OCI-LY1 (cell line): ENCODE results near the gene NUP37.
"Not testable (repeated sequence)": the region's sequence is repeated elsewhere in the genome, so short reads cannot be mapped to it uniquely, and the experiment has no call there.

Experiments
- EZH2 ChIP-seq: fragments of 200-600 bp; sonication (generic), shearing (Covaris generic); IDR thresholded peaks from 2 replicates; pipeline ENCODE4 v1.8.0; 2017; ENCODE audit warnings: borderline replicate concordance, mixed run types, mild to moderate bottlenecking, antibody characterized with exemption, low read length, moderate library complexity, mixed read lengths
- TF ChIP-seq, protein P1 (sequence below): fragments of 200-600 bp; sonication (generic), shearing (Covaris generic); IDR thresholded peaks from 2 replicates; pipeline ENCODE4 v1.5.1; 2017; ENCODE audit warnings: mild to moderate bottlenecking, antibody characterized with exemption, low read length, moderate library complexity, mixed read lengths

DNA sequence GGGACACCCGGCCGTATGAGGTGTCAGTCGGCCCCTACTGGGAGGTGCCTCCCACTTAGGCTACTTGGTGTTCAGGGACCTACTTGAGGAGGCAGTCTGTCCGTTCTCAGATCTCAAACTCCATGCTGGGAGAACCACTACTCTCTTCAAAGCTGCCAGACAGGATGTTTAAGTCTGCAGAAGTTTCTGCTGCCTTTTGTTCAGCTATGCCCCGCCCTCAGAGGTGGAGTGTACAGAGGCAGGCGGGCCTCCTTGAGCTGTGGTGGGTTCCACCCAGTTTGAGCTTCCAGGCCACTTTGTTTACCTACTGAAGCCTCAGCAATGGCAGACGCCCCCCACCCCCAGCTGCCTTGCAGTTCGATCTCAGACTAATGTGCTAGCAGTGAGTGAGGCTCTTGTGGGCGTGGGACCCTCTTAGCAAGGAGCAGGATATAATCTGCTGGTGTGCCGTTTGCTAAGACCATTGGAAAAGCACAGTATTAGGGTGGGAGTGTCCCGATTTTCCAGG, 23.0 kb upstream of the NUP37 start:
- TF ChIP-seq, protein P1, sequence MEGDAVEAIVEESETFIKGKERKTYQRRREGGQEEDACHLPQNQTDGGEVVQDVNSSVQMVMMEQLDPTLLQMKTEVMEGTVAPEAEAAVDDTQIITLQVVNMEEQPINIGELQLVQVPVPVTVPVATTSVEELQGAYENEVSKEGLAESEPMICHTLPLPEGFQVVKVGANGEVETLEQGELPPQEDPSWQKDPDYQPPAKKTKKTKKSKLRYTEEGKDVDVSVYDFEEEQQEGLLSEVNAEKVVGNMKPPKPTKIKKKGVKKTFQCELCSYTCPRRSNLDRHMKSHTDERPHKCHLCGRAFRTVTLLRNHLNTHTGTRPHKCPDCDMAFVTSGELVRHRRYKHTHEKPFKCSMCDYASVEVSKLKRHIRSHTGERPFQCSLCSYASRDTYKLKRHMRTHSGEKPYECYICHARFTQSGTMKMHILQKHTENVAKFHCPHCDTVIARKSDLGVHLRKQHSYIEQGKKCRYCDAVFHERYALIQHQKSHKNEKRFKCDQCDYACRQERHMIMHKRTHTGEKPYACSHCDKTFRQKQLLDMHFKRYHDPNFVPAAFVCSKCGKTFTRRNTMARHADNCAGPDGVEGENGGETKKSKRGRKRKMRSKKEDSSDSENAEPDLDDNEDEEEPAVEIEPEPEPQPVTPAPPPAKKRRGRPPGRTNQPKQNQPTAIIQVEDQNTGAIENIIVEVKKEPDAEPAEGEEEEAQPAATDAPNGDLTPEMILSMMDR: not testable (repeated sequence)
- TF ChIP-seq EZH2: not testable (repeated sequence)
